HG02763 (cell line): ENCODE data around the gene ANKRD42.
"Not testable (repeated sequence)": the region's sequence is repeated elsewhere in the genome, so short reads cannot be mapped to it uniquely, and the experiment has no call there.

Experiments used
- ATAC-seq: cut with Tn5 transposase; IDR thresholded peaks from one replicate; pipeline ENCODE4 v1.9.1; 2021; ENCODE audit warnings: mild to moderate bottlenecking, moderate library complexity; ENCODE audit not compliant: unreplicated experiment

ANKRD42 gene

DNA sequence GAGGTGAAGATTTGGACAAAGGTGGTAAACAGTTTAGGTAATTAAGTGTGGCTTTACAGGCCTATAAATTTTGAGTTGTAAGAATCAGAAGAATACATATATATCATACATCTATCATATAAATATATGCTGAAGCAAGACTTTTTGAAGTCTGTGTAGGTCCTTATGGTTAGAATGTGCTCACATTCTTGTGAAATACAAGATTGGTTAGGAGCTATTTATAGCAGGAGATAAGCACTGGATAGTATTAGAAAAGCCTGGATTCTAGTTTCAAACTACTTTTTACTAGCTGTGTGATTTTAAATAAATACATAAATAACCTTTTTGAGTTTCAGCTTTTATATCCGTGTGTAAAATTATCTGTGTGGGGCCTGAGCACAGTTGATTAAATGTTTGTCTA lies 42.3 kb downstream of the ANKRD42 start:
- ATAC-seq = no peak

DNA sequence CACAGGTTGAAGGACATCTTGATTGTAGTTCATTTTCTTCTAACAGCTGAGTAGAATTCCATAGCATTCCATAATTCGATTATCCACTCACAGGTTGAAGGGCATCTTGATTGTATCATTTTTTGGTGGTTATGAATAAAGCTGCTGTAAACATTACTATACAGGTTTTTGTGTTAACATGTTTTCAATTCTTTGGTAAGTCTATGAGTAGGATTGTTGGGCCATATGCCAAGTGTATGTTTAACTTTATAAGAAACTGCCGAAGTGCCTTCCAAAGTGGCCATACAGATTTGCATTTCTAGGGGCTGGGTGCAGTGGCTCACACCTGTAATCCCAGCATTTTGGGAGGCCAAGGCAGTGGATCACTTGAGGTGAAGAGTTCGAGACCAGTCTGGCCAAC lies 44.6 kb downstream of the ANKRD42 start:
- no peak for ATAC-seq

- ATAC-seq = no peak
Observed at GRCh38 chr11:83241291-83241946, 47.9 kb downstream of the ANKRD42 start.

GRCh38 chr11:83249445-83249844 lies 55.9 kb downstream of the ANKRD42 start:
- no peak for ATAC-seq

DNA sequence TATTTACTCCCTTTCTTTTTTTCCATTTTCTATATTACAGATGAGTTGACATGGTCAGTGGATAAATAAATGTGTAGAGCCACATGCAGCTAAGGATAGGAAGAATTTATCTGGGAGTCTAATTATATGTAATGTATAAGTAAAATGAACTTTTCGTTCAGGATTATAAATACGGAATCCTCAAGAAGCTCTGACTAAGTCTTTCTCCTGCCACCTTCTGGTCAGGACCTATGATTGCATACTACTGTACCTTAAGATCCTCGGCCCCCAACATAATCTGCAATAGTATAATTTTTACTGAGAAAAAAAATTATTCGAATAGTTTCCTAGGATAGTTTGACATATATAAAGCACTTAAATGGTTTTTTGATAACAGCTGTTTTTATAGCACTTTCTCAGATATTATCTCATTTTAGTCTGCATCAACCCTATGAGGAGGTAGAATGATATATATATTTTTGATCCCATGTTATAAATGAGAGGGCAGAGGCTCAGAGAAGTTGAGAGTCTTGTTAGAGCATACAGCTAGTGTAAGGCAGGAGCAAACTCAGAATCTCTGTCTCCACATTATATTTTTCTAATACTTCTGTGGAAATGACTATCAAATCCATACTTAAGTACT lies 56.6 kb downstream of the ANKRD42 start:
- ATAC-seq = no peak

GRCh38 chr11:83252266-83252665 lies 58.8 kb downstream of the ANKRD42 start:
- ATAC-seq = no peak

DNA sequence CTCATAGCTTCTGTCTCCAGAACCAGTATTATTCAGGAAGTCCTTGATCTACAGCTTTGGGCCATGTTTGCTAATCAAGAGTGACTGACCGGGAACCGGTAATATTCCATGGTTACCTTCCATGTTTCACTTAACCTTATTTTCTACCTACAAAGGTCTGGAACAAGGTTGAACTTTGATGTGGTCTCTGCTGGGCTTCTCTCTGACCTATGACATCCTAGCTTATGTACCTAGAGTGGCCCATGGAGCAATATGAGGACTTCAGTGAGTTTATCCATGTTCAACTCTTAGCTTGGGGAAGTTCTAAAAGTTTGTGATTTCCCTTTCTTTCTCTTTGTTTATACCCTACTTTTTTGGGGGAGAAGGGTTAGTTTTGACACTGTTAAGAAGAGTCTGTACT lies 59.4 kb downstream of the ANKRD42 start:
- no peak for ATAC-seq

- no peak for ATAC-seq
Observed at GRCh38 chr11:83255366-83255765, 61.9 kb downstream of the ANKRD42 start.

DNA sequence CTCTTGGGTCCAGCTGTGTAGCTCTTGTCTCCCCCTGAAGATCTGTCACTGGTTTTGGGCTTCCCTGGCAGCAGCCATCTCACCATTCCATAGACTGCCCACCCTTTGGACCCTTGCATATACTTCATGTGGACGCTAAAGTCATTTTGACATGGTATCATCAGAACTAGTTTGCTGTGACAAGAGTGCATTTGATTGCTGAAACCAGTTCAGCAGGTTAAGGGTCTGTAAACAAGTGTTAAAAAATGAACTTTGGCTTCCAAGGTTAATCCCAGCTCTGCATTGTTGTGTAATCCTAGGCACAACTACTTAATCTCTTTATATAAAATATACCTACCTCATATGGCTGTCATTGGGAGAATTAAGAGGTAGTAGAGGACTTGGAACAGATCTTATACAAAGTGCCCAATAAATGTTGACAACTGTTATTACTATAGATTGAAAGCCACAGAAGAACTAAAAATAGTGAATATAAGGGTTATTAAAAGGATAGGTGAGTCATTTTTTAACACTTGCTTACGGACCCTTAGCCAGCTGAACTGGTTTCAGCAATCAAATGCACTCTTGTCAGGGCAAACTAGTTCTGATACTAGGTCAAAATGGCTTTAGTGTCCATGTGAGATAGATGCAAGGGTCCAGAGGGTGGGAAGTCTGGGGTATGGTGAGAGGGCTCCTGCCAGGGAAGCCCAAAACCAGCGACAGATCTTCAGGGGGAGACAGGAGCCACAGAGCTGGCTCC lies 63.3 kb downstream of the ANKRD42 start:
- no peak for ATAC-seq

DNA sequence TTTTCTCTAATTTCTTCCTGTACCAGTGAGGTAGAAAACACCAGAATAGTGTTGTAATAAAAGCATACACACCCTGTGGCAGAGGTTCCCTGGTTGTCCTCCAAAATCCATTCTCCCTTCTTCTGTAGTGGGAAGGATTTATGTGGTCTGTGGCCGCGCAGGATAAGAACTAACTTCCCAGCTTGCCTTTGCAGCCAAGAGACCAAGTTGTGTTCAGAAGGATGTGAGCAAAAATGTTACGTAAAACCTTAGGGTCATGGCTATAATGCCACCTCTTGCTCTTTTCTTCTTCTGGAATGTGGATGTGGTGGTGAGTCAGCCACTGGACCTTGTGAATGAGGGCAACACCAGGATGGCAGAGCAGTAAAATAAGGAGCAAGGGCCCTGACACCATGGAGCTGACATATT lies 64.3 kb downstream of the ANKRD42 start:
- ATAC-seq = no peak

DNA sequence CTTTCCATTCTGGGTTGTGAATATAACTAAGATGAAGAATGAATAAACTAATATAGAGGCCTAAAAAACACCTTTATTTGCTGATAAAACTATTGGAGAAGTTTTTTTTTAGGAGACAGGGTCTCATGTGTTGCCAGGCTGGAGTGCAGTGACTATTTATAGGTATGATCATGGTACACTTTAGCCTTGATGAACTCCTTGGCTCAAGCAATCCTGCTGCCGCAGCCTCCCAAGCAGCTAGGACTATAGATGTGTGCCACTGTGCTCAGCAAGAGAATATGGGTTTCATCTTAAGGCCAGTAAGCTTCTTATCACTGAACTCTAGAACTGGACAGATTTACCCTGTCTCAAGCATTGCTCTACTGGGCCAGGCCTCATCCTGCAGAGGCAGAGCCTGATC lies 66.0 kb downstream of the ANKRD42 start:
- ATAC-seq = no peak

- ATAC-seq = no peak
Observed at GRCh38 chr11:83265331-83265730, 71.8 kb downstream of the ANKRD42 start.

- not testable (repeated sequence) for ATAC-seq
Observed at GRCh38 chr11:83269080-83269479, 75.6 kb downstream of the ANKRD42 start.

DNA sequence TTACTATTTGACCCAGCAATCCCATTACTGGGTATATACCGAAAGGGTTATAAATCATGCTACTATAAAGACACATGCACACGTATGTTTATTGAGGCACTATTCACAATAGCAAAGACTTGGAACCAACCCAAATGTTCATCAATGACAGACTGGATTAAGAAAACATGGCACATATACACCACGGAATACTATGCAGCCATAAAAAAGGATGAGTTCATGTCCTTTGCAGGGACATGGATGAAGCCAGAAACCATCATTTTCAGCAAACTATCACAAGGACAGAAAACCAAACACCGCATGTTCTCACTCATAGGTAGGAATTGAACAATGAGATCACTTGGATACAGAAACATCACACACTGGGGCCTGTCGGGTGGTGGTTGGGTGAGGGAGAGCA lies 78.2 kb downstream of the ANKRD42 start:
- not testable (repeated sequence) for ATAC-seq

GRCh38 chr11:83272627-83273026 lies 79.1 kb downstream of the ANKRD42 start:
- ATAC-seq = no peak

DNA sequence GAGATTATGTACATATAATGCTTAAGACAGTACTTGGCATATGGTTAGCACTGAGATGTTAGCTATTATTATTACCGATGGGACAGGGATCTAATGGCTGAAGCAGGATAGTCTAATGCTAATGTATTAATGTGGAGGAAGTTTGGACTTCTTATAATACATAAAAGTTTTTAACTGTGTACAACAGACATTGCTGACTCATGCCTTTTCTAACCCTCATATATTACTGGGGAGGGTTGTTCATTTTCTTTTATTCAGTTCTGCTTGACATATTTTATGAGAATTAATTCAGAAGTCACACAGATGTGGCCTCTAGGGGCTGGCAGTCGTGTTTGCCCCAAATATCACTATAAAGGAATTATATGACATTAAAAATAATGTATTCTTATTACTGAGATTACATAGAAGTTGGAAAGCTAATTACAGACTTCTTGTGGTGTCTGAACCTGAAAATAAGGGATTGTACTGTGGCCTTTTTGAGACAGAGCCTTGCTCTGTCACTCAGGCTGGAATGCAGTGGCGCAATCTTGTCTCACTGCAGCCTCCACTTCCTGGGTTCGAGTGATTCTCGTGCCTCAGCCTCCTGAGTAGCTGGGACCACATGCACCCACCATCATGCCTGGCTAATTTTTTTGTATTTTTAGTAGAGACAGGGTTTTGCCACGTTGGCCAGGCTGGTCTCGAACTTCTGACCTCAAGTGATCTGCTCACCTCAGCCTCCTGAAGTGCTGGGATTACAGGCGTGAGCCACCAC lies 82.6 kb downstream of the ANKRD42 start:
- no peak for ATAC-seq

- ATAC-seq = no peak
Observed at GRCh38 chr11:83278351-83278750, 84.8 kb downstream of the ANKRD42 start.

GRCh38 chr11:83280256-83280655 lies 86.7 kb downstream of the ANKRD42 start:
- ATAC-seq = no peak

GRCh38 chr11:83282084-83282716 lies 88.7 kb downstream of the ANKRD42 start:
- ATAC-seq = no peak

GRCh38 chr11:83284501-83285150 lies 91.1 kb downstream of the ANKRD42 start:
- no peak for ATAC-seq
